KMS-11 (cell line): ENCODE data around the gene RNFT2.
"Not testable (repeated sequence)": the region's sequence is repeated elsewhere in the genome, so short reads cannot be mapped to it uniquely, and the experiment has no call there.

Source experiments
- H2AFZ ChIP-seq: fragments of 200-600 bp; sonication (generic); 2 replicates; pipeline ENCODE4 v1.6.1; 2016; ENCODE audit warnings: antibody characterized with exemption, mixed run types, low read depth
- H3K27ac ChIP-seq: fragments of 200-600 bp; sonication (generic); 2 replicates; pipeline ENCODE4 v1.6.1; 2016; ENCODE audit warnings: mild to moderate bottlenecking, mixed run types
- H3K27me3 ChIP-seq: fragments of 200-600 bp; sonication (generic); 2 replicates; pipeline ENCODE4 v1.6.1; 2017; ENCODE audit warnings: mild to moderate bottlenecking, low read depth, mixed run types, moderate library complexity; ENCODE audit not compliant: insufficient read depth
- H3K36me3 ChIP-seq: fragments of 200-600 bp; sonication (generic); 2 replicates; pipeline ENCODE4 v1.6.1; 2017; ENCODE audit warnings: mild to moderate bottlenecking, mixed run types; ENCODE audit not compliant: insufficient read depth
- H3K4me1 ChIP-seq: fragments of 200-600 bp; sonication (generic); 2 replicates; pipeline ENCODE4 v1.6.1; 2016; ENCODE audit warnings: mild to moderate bottlenecking, low read depth, mixed run types; ENCODE audit not compliant: poor library complexity, severe bottlenecking
- H3K4me2 ChIP-seq: fragments of 200-600 bp; sonication (generic); 2 replicates; pipeline ENCODE4 v1.7.0; 2016; ENCODE audit warnings: mild to moderate bottlenecking, mixed run types
- H3K4me3 ChIP-seq: fragments of 200-600 bp; sonication (generic); IDR thresholded peaks from 2 replicates; pipeline ENCODE4 v1.6.1; 2017; ENCODE audit warnings: low read depth, low read length, mixed read lengths; ENCODE audit not compliant: insufficient read depth
- H3K79me2 ChIP-seq: fragments of 200-600 bp; sonication (generic); 2 replicates; pipeline ENCODE4 v1.6.1; 2016; ENCODE audit warnings: low read depth, mixed run types; ENCODE audit not compliant: insufficient read depth
- H3K9ac ChIP-seq: fragments of 200-600 bp; sonication (generic); 2 replicates; pipeline ENCODE4 v1.6.1; 2016; ENCODE audit warnings: mild to moderate bottlenecking, mixed run types
- H4K20me1 ChIP-seq: fragments of 200-600 bp; sonication (generic); 2 replicates; pipeline ENCODE4 v1.6.1; 2016; ENCODE audit warnings: mild to moderate bottlenecking, mixed run types; ENCODE audit not compliant: insufficient read depth
- CTCF ChIP-seq: fragments of 200-600 bp; sonication (generic); conservative IDR thresholded peaks from 2 replicates; pipeline ENCODE4 v1.6.1; 2017; ENCODE audit warnings: low read depth, mild to moderate bottlenecking, antibody characterized with exemption, low read length, moderate library complexity, mixed read lengths

The RNFT2 gene

GRCh38 chr12:116735951-116736599 lies 2.0 kb upstream of the RNFT2 start:
- Histone ChIP-seq H3K4me3 (no peak overlapping the region), H3K79me2 (no peaks in the 10 kb centered on the region), H3K27ac (no peak overlapping the region), H3K36me3 (no peaks in the 10 kb centered on the region), H3K9ac (no peak overlapping the region), H3K4me2 (peak overlapping the region; percentile 67; the same call in 1 of the 2 replicates), H2AFZ (no peak overlapping the region), H3K4me1 (peaks cover 14% of the 10 kb centered on the region), H3K27me3 (no peaks in the 10 kb centered on the region), H4K20me1 (no peaks in the 10 kb centered on the region)
- TF ChIP-seq CTCF: no peak

GRCh38 chr12:116736962-116737773 lies 947 bp upstream of the RNFT2 start:
- Histone ChIP-seq H2AFZ (no peak overlapping the region), H3K9ac (peak overlapping the region; percentile 15; the same call in 1 of the 2 replicates), H3K27ac (no peak overlapping the region), H3K4me3 (no peak overlapping the region), H3K27me3 (no peaks in the 10 kb centered on the region), H3K36me3 (no peaks in the 10 kb centered on the region), H4K20me1 (no peaks in the 10 kb centered on the region), H3K4me2 (peak overlapping the region; percentile 67), H3K79me2 (no peaks in the 10 kb centered on the region), H3K4me1 (peaks cover 14% of the 10 kb centered on the region)
- TF ChIP-seq CTCF: no peak

GRCh38 chr12:116739381-116739887 lies 1.3 kb downstream of the RNFT2 start:
- Histone ChIP-seq H3K4me1 (peaks cover 14% of the 10 kb centered on the region), H4K20me1 (no peaks in the 10 kb centered on the region), H3K4me3 (no peak overlapping the region), H3K4me2 (peak overlapping the region; percentile 80; the same call in 1 of the 2 replicates), H3K9ac (no peak overlapping the region), H2AFZ (no peak overlapping the region), H3K27me3 (no peaks in the 10 kb centered on the region), H3K79me2 (no peaks in the 10 kb centered on the region), H3K27ac (no peak overlapping the region), H3K36me3 (no peaks in the 10 kb centered on the region)
- no peak for TF ChIP-seq CTCF

- not testable (repeated sequence) for H3K4me3 ChIP-seq, H4K20me1 ChIP-seq, H3K36me3 ChIP-seq, H3K27me3 ChIP-seq, H3K9ac ChIP-seq, H3K4me2 ChIP-seq, H3K79me2 ChIP-seq, H2AFZ ChIP-seq, H3K4me1 ChIP-seq, H3K27ac ChIP-seq
These were observed 4.7 kb downstream of the RNFT2 start for GRCh38 chr12:116742787-116743186.
